NOMO-1 (cell line): ENCODE data around the gene GSG1L.

Experiments used
- DNase-seq, 2 experiments: peaks; one replicate each; lab custom pipeline; 2025; ENCODE audit not compliant: unreplicated experiment in 2 of 2; lab: John Stamatoyannopoulos, UW

GSG1L gene

GRCh38 chr16:27781981-27782880 is 281.3 kb downstream of the GSG1L start:
- DNase-seq: no peak

- no peak for DNase-seq
These were observed 282.4 kb downstream of the GSG1L start for GRCh38 chr16:27781195-27781524.

GRCh38 chr16:27780468-27781194 is 282.9 kb downstream of the GSG1L start:
- DNase-seq: no peak

GRCh38 chr16:27779641-27780164 is 283.8 kb downstream of the GSG1L start:
- no peak for DNase-seq

- DNase-seq: no peak
These were observed 284.5 kb downstream of the GSG1L start for GRCh38 chr16:27778926-27779570.

GRCh38 chr16:27778171-27778925 is 285.2 kb downstream of the GSG1L start:
- no peak for DNase-seq

GRCh38 chr16:27777527-27777926 is 286.0 kb downstream of the GSG1L start:
- DNase-seq: no peak

- no peak for DNase-seq
These were observed 286.8 kb downstream of the GSG1L start for GRCh38 chr16:27776556-27777225.

GRCh38 chr16:27775254-27775653 is 288.3 kb downstream of the GSG1L start:
- DNase-seq: no peak

- no peak for DNase-seq
These were observed 288.7 kb downstream of the GSG1L start for GRCh38 chr16:27774779-27775178.

- DNase-seq: no peak
These were observed 290.2 kb downstream of the GSG1L start for GRCh38 chr16:27773344-27773743.

GRCh38 chr16:27772093-27772825 is 291.3 kb downstream of the GSG1L start:
- no peak for DNase-seq

- no peak for DNase-seq
These were observed 292.2 kb downstream of the GSG1L start for GRCh38 chr16:27771201-27771910.

GRCh38 chr16:27770271-27771196 is 293.0 kb downstream of the GSG1L start:
- DNase-seq: no peak

GRCh38 chr16:27769561-27770255 is 293.8 kb downstream of the GSG1L start:
- no peak for DNase-seq

GRCh38 chr16:27768651-27769272 is 294.8 kb downstream of the GSG1L start:
- DNase-seq: no peak
